Measurements from ENCODE around the gene TRIM6.
"Not testable (repeated sequence)": the region's sequence is repeated elsewhere in the genome, so short reads cannot be mapped to it uniquely, and the experiment has no call there.

DNA sequence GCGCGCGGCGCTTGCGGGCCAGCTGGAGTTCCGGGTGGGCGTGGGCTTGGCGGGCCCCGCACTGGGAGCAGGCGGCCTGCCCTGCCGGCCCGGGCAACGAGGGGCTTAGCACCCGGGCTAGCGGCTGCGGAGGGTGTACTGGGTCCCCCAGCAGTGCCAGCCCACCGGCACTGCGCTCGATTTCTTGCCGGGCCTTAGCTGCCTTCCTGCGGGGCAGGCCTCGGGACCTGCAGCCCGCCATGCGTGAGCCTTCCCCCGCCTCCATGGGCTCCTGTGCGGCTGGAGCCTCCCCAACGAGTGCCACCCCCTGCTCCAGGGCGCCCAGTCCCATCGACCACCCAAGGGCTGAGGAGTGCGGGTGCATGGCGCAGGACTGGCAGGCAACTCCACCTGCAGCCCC, 6.5 kb upstream of the TRIM6 start:
- not testable (repeated sequence) for TF ChIP-seq CTCF (IDR thresholded peaks at IDR 0.05 in 8 of 11, conservative IDR thresholded peaks at IDR 0.05 in 3 of 11); POLR2AphosphoS5 (IDR thresholded peaks at IDR 0.05)
